Activated CD4-positive, alpha-beta T cell treated with anti-CD3 and anti-CD28 coated beads for 48 hours (primary cell): ENCODE measurements around the gene GLRA3.
"Not testable (repeated sequence)": the region's sequence is repeated elsewhere in the genome, so short reads cannot be mapped to it uniquely, and the experiment has no call there.

ENCODE experiments used
- DNase-seq: peaks from one replicate; pipeline ENCODE4 v3.0.0-alpha.2; 2020

Gene GLRA3

GRCh38 chr4:174650711-174651355, 178.2 kb downstream of the GLRA3 start:
- DNase-seq, result no peak

GRCh38 chr4:174648812-174649211, 180.2 kb downstream of the GLRA3 start:
- no peak for DNase-seq

- no peak for DNase-seq
Measured at GRCh38 chr4:174646326-174646725, 182.7 kb downstream of the GLRA3 start.

GRCh38 chr4:174640146-174640545, 188.9 kb downstream of the GLRA3 start:
- no peak for DNase-seq

- no peak for DNase-seq
Measured at GRCh38 chr4:174635732-174636131, 193.3 kb downstream of the GLRA3 start.

- DNase-seq, result no peak
Measured at GRCh38 chr4:174633399-174633798, 195.6 kb downstream of the GLRA3 start.

- DNase-seq, result no peak
Measured at GRCh38 chr4:174631901-174632758, 196.9 kb downstream of the GLRA3 start.

GRCh38 chr4:174629907-174630450, 199.1 kb downstream of the GLRA3 start:
- DNase-seq, result not testable (repeated sequence)

GRCh38 chr4:174629265-174629664, 199.8 kb downstream of the GLRA3 start:
- DNase-seq, result no peak

GRCh38 chr4:174628191-174628590, 200.9 kb downstream of the GLRA3 start:
- no peak for DNase-seq

- no peak for DNase-seq
Measured at GRCh38 chr4:174627473-174627872, 201.6 kb downstream of the GLRA3 start.

- DNase-seq, result no peak
Measured at GRCh38 chr4:174626342-174627008, 202.6 kb downstream of the GLRA3 start.

- DNase-seq, result no peak
Measured at GRCh38 chr4:174616661-174617060, 212.4 kb downstream of the GLRA3 start.

- no peak for DNase-seq
Measured at GRCh38 chr4:174613979-174614378, 215.1 kb downstream of the GLRA3 start.

GRCh38 chr4:174611792-174612191, 217.3 kb downstream of the GLRA3 start:
- no peak for DNase-seq

GRCh38 chr4:174607792-174608191, 221.3 kb downstream of the GLRA3 start:
- no peak for DNase-seq

GRCh38 chr4:174604198-174604597, 224.8 kb downstream of the GLRA3 start:
- no peak for DNase-seq

- no peak for DNase-seq
Measured at GRCh38 chr4:174600391-174600790, 228.7 kb downstream of the GLRA3 start.

GRCh38 chr4:174598800-174599199, 230.2 kb downstream of the GLRA3 start:
- DNase-seq, result no peak

GRCh38 chr4:174596513-174596912, 232.5 kb downstream of the GLRA3 start:
- DNase-seq, result no peak

- DNase-seq, result no peak
Measured at GRCh38 chr4:174595141-174595929, 233.7 kb downstream of the GLRA3 start.

- no peak for DNase-seq
Measured at GRCh38 chr4:174593701-174594100, 235.3 kb downstream of the GLRA3 start.

GRCh38 chr4:174592985-174593335, 236.1 kb downstream of the GLRA3 start:
- no peak for DNase-seq
